ENCODE measurements around the gene SELENOF. TPM values are rescaled to one million over a fixed set of nuclear protein-coding genes. Genes with fewer than 3 reads are reported as not detected.

Gene SELENOF
- total RNA-seq, 1 donor from 2014 or later, result 95.2 TPM

- Mint-ChIP-seq H3K9me3 (ENCODE audit: unreplicated experiment) (no peaks in the 10 kb centered on the region), H3K4me3 (ENCODE audit: unreplicated experiment) (no peak overlapping the region), H3K4me1 (ENCODE audit: low read depth, unreplicated experiment) (no peaks in the 10 kb centered on the region), H3K27ac (ENCODE audit: unreplicated experiment) (no peak overlapping the region), H3K36me3 (ENCODE audit: unreplicated experiment) (no peaks in the 10 kb centered on the region), H3K27me3 (ENCODE audit: unreplicated experiment) (no peaks in the 10 kb centered on the region)
- no peak for DNase-seq
- TF ChIP-seq, protein P1, sequence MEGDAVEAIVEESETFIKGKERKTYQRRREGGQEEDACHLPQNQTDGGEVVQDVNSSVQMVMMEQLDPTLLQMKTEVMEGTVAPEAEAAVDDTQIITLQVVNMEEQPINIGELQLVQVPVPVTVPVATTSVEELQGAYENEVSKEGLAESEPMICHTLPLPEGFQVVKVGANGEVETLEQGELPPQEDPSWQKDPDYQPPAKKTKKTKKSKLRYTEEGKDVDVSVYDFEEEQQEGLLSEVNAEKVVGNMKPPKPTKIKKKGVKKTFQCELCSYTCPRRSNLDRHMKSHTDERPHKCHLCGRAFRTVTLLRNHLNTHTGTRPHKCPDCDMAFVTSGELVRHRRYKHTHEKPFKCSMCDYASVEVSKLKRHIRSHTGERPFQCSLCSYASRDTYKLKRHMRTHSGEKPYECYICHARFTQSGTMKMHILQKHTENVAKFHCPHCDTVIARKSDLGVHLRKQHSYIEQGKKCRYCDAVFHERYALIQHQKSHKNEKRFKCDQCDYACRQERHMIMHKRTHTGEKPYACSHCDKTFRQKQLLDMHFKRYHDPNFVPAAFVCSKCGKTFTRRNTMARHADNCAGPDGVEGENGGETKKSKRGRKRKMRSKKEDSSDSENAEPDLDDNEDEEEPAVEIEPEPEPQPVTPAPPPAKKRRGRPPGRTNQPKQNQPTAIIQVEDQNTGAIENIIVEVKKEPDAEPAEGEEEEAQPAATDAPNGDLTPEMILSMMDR (IDR thresholded peaks at IDR 0.05; ENCODE audit: partially characterized antibody, unreplicated experiment), result no peak
Measured at GRCh38 chr1:86953167-86953566, 39.2 kb upstream of the SELENOF start.

GRCh38 chr1:86951430-86951829, 37.5 kb upstream of the SELENOF start:
- H3K27ac Mint-ChIP-seq (ENCODE audit: unreplicated experiment), result no peak overlapping the region
- no peak overlapping the region for H3K4me3 Mint-ChIP-seq (ENCODE audit: unreplicated experiment)
- H3K9me3 Mint-ChIP-seq (ENCODE audit: unreplicated experiment), result no peaks in the 10 kb centered on the region
- no peak for DNase-seq
- TF ChIP-seq, protein P1 (IDR thresholded peaks at IDR 0.05; ENCODE audit: partially characterized antibody, unreplicated experiment), result no peak
- H3K36me3 Mint-ChIP-seq (ENCODE audit: unreplicated experiment), result no peaks in the 10 kb centered on the region
- no peaks in the 10 kb centered on the region for H3K4me1 Mint-ChIP-seq (ENCODE audit: low read depth, unreplicated experiment)
- no peaks in the 10 kb centered on the region for H3K27me3 Mint-ChIP-seq (ENCODE audit: unreplicated experiment)

GRCh38 chr1:86950712-86951419, 36.9 kb upstream of the SELENOF start:
- H3K4me1 Mint-ChIP-seq (ENCODE audit: low read depth, unreplicated experiment), result no peaks in the 10 kb centered on the region
- no peak overlapping the region for H3K4me3 Mint-ChIP-seq (ENCODE audit: unreplicated experiment)
- no peaks in the 10 kb centered on the region for H3K9me3 Mint-ChIP-seq (ENCODE audit: unreplicated experiment)
- no peak for DNase-seq
- H3K36me3 Mint-ChIP-seq (ENCODE audit: unreplicated experiment), result no peaks in the 10 kb centered on the region
- H3K27ac Mint-ChIP-seq (ENCODE audit: unreplicated experiment), result no peak overlapping the region
- TF ChIP-seq, protein P1 (IDR thresholded peaks at IDR 0.05; ENCODE audit: partially characterized antibody, unreplicated experiment), result no peak
- H3K27me3 Mint-ChIP-seq (ENCODE audit: unreplicated experiment), result no peaks in the 10 kb centered on the region

GRCh38 chr1:86948212-86948611, 34.3 kb upstream of the SELENOF start:
- Mint-ChIP-seq H3K9me3 (ENCODE audit: unreplicated experiment) (no peaks in the 10 kb centered on the region), H3K27ac (ENCODE audit: unreplicated experiment) (no peak overlapping the region), H3K4me1 (ENCODE audit: low read depth, unreplicated experiment) (no peaks in the 10 kb centered on the region), H3K36me3 (ENCODE audit: unreplicated experiment) (no peaks in the 10 kb centered on the region), H3K27me3 (ENCODE audit: unreplicated experiment) (no peaks in the 10 kb centered on the region), H3K4me3 (ENCODE audit: unreplicated experiment) (no peak overlapping the region)
- DNase-seq, result no peak
- TF ChIP-seq, protein P1 (IDR thresholded peaks at IDR 0.05; ENCODE audit: partially characterized antibody, unreplicated experiment), result no peak

DNA sequence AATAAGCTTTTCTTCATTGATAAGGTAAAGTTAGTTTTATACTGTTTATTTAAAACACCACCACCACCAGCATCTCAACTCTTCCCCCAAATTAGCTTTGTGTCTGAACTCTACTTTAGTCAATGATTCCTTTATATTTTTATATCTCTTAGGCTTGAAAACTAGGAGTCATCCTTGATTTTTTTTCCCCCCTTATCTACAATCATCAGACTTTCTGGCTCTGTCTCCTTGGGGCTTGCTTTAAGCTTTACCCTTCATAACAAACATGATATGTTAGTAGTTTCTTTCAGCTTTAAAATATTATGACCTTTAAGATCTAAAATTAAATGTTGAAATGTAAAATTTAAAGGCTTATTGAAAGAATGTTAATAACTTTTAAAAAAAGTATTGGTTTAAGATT, 28.8 kb upstream of the SELENOF start:
- peaks cover 6% of the 10 kb centered on the region for H3K4me1 Mint-ChIP-seq (ENCODE audit: low read depth, unreplicated experiment)
- DNase-seq, result no peak
- no peaks in the 10 kb centered on the region for H3K36me3 Mint-ChIP-seq (ENCODE audit: unreplicated experiment)
- no peak overlapping the region for H3K27ac Mint-ChIP-seq (ENCODE audit: unreplicated experiment)
- H3K27me3 Mint-ChIP-seq (ENCODE audit: unreplicated experiment), result no peaks in the 10 kb centered on the region
- H3K9me3 Mint-ChIP-seq (ENCODE audit: unreplicated experiment), result no peaks in the 10 kb centered on the region
- no peak overlapping the region for H3K4me3 Mint-ChIP-seq (ENCODE audit: unreplicated experiment)
- TF ChIP-seq, protein P1 (IDR thresholded peaks at IDR 0.05; ENCODE audit: partially characterized antibody, unreplicated experiment), result no peak
